ENCODE measurements around the gene ZCCHC13. TPM values are rescaled to one million over a fixed set of nuclear protein-coding genes. Genes with fewer than 3 reads are reported as not detected.
"Not testable (repeated sequence)": the region's sequence is repeated elsewhere in the genome, so short reads cannot be mapped to it uniquely, and the experiment has no call there.

The ZCCHC13 gene
- total RNA-seq = not detected
- long read RNA-seq = 0 reads

DNA sequence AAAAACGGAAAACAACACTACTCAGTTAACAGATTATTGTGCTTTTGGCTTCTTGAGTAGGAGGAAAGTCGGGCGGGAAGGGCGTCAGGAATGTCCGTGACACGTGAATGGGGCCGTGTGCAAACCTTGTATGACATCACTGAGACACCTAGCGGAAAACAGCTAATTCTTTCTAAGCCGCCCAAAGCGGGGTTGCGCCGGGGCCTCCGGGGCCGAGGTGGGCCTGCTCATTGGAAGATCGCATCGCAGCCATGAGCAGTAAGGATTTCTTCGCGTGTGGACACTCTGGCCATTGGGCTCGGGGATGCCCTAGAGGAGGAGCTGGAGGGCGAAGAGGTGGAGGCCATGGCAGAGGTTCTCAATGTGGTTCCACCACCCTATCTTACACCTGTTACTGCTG, at the start of gene ZCCHC13:
Gene ZCCHC13, plus strand, starts transcription at position 165 of the 400 bp plus-strand sequence. Its CDS starts 87 bp downstream, at position 252.
- no peak for ATAC-seq
- intact Hi-C loops (cut with micrococcal nuclease) = no loop called here

GRCh38 chrX:74258111-74258510, 45.9 kb upstream of the ZCCHC13 start:
- intact Hi-C loops (cut with micrococcal nuclease); DNase-seq; ATAC-seq: not testable (repeated sequence)

More for the DNA sequence above, at the start of gene ZCCHC13:
- DNase-seq = no peak

DNA sequence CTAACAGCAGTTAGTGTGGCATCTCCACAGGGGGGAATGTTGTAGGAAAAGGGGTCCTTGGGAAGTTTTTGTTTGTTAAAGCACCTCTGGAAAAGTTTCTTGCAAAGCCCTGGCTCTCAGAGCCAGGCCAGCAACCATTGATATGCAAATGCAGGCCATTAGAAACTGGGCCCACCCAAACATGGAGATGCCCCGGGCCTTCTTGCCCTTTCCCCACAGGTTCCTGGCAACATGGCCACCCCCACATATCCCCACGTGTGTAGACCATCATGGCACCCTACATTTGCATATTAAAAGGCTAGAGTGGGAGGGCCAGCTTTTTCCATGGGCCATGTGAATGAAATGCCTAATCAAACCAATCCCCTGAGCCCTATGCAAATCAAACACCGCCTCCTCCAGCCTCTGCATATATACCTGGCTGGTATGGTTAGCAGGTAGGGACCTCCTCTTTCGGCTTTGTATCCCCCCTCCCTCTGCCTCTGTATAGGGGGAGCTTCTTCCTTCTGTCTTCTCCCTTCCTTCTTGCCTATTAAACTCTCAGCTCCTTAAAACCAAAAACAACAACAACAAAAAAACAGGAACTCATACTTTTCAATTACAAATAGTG, 44.0 kb upstream of the ZCCHC13 start:
- ATAC-seq (no peak), DNase-seq (no peak)
- intact Hi-C loops (cut with micrococcal nuclease) = no loop called here

GRCh38 chrX:74262452-74263209, 41.3 kb upstream of the ZCCHC13 start:
- intact Hi-C loops (cut with micrococcal nuclease) = no loop called here
- DNase-seq (no peak), ATAC-seq (no peak)

DNA sequence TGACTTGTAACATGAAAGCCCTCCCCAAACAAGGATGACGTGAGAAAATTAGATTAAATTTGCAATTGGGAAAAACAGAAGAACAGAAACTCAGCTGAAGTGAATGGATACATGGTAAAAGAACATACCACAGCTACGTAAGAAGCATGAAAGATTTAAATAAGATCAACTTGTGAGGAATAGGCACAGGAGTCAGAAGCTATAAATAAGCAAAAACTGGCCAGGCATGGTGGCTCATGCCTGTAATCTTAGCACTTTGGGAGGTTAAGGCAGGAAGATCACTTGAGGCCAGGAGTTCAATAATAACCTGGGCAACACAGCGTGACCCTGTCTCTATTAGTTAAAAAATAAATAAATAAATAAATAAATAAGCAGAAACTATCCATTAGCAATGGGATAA, 33.6 kb upstream of the ZCCHC13 start:
- ATAC-seq (no peak), DNase-seq (no peak)
- intact Hi-C loops (cut with micrococcal nuclease) = no loop called here

- DNase-seq (no peak), ATAC-seq (no peak)
- intact Hi-C loops (cut with micrococcal nuclease) = no loop called here
Observed at GRCh38 chrX:74272230-74272629, 31.8 kb upstream of the ZCCHC13 start.

- DNase-seq (no peak), ATAC-seq (no peak)
- intact Hi-C loops (cut with micrococcal nuclease) = no loop called here
Observed at GRCh38 chrX:74274516-74274915, 29.5 kb upstream of the ZCCHC13 start.

DNA sequence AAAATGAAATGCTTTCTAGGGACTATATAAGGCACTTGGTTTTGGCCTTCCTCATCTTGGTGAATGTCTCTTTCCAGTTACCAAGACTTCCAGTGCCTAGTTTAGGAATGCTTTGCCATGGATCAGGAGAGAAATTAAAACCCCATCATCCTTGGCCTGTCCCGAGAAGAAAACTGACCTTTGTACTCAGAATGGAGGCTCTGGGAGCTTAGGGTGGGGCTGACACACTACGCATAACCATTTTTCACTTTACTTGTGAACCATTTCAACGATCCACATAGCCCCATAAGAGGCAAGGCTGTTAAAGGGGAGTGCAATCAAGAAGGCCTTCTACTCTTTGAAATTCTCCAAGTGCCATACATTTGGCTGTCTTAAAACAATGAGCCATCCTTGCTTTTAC, 26.7 kb upstream of the ZCCHC13 start:
- no peak for DNase-seq
- intact Hi-C loops (cut with micrococcal nuclease) = no loop called here
- no peak for ATAC-seq

DNA sequence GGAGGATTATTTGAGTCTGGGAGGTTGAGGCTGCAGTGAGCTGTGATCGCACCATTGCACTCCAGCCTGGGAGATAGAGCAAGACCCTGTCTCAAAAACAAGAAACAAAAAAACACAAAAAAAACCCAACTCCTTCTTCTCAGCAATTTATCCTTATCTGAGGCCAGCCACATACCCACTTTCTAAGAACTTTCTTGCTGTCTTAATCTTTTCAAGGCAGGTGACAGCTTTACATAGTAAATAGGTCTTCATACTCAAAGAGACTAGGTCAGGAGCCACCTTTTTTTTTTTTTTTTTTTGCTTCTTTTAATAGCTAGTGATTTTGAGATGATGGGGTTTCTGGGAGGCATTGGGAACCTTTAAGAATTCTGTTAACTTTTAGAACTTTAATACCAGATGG, 26.1 kb upstream of the ZCCHC13 start:
- DNase-seq (no peak), ATAC-seq (no peak)
- intact Hi-C loops (cut with micrococcal nuclease) = no loop called here

- no peak for ATAC-seq
- intact Hi-C loops (cut with micrococcal nuclease) = no loop called here
- DNase-seq = no peak
Observed at GRCh38 chrX:74280759-74281158, 23.2 kb upstream of the ZCCHC13 start.

GRCh38 chrX:74284391-74284952, 19.5 kb upstream of the ZCCHC13 start:
- DNase-seq (no peak), ATAC-seq (no peak)
- intact Hi-C loops (cut with micrococcal nuclease) = no loop called here

DNA sequence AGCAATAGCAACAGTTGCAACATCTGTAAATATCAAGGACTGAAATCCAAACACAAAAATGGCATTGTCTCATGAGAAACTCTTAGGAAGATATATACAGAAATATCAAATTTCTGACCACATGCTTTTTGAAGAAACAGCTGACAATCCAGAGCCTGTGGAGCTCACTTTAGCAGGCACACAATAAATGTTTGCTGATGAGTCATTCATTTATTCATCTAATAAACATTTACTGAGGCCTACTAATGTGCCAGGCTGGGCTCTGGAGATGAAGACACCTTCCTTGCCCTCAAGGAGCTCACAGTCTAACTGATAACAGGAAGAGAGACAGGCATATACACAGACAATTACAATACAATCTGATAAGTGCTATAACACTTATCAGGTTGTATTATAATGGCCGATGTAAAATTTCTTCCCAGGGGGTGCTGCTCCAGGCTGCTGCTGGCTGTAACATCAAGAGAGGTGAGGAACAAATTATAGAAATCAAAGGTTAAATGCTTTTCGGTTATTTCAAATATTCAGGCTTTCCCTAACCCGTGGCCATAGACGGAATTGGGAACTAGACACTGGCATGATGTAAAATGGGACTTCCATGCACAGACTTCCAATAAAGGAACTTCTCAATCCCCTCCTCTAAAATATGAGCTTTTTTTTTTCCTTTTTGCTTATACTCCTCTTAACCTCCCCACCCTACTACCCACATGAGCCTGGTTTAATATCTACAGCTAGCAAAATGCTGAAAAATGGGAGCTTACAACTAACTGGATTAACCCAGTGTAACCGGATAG, 16.8 kb upstream of the ZCCHC13 start:
- DNase-seq = no peak
- ATAC-seq = no peak
- intact Hi-C loops (cut with micrococcal nuclease) = no loop called here

DNA sequence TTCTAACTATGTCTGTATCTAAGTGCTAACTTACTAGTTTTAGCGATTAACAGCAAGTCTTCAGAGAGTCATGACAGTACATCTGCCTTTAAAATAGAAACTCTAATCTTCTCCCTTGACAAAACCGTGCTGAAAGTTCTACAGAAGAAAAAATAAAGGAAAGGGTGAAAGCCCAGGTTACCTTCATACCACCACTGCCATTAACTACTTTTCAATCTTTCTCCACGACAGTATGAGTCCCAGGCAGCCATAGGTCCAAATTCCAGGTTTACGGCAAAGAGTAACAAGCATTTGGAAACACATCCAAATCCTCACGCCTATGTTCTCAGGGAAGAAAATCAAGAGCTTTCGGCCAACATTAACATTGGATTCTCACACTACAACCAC, 12.4 kb upstream of the ZCCHC13 start:
- intact Hi-C loops (cut with micrococcal nuclease) = no loop called here
- ATAC-seq = no peak
- no peak for DNase-seq

DNA sequence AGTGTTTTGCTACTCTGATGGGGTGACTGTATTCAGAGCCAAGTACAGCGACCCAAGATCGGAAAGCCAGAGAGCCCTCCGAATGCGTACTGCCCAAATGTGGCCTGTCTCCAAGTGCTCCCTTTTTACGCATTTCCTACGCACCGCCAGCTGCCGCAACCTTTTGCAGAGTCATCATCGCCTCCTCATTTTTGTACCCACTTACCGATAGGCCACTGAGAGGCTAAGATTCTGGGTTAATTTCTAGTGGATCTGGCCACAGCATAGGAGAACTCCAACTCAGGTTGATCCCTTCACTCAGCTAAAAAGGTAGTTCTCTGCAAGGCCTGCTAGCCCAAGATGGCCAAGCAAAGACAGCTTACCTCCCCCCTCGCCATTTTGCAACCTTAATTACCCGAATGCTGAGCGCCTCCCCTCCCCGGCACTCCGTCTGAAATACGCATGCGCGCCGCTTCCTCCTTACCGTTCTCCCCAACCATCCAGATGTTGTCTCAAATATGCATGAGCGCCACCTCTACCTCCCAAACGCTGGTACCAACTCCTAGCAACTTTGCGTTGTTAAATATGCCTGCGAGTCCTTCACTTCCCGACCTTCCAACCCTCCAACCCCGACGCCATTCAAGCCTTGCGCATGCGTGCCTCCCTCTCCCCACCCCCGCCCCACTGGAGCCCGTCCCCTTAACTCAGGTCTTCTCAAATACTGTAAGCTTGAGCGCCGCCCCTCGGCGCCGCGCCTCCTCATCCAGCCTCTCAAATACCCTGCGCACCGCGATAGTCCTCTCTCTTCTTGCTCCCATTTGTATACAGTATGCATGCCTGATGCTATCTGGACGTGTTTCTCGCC, 11.8 kb upstream of the ZCCHC13 start:
- ATAC-seq = peak; percentile 96
- DNase-seq = peak; percentile 92
- intact Hi-C loops (cut with micrococcal nuclease) = no loop called here

GRCh38 chrX:74292808-74293123, 11.2 kb upstream of the ZCCHC13 start:
- DNase-seq = no peak
- intact Hi-C loops (cut with micrococcal nuclease) = no loop called here
- no peak for ATAC-seq

- peak; percentile 87 for ATAC-seq
- intact Hi-C loops (cut with micrococcal nuclease) = no loop called here
- DNase-seq = peak; percentile 84
Observed at GRCh38 chrX:74293343-74293946, 10.5 kb upstream of the ZCCHC13 start.

GRCh38 chrX:74295101-74295500, 8.9 kb upstream of the ZCCHC13 start:
- intact Hi-C loops (cut with micrococcal nuclease) = no loop called here
- DNase-seq (no peak), ATAC-seq (no peak)

DNA sequence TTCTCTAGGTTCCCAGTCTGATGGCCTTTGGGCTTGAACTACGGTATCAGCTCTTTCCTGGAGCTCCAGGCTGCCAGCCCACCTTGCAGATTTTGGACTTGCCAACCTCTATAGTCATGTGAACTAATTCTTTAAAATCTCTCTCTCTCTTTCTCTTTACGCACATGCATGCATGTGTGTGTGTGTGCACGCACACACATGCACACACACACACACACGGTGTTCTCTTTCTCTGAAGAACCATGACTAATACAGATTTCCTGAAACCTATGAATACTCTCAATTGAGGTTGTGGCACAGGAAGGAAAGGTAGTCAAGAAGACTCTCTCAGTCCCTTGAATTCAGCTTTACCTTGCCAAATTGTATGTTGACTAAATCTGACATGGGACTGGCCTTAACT, 6.2 kb upstream of the ZCCHC13 start:
- ATAC-seq (no peak), DNase-seq (no peak)
- intact Hi-C loops (cut with micrococcal nuclease) = no loop called here

- ATAC-seq (no peak), DNase-seq (no peak)
- intact Hi-C loops (cut with micrococcal nuclease) = no loop called here
Observed at GRCh38 chrX:74300869-74301268, 3.1 kb upstream of the ZCCHC13 start.
